OCI-LY1 (cell line): ENCODE results near the gene FKBP10.

Experiments
- H2AFZ ChIP-seq: fragments of 200-600 bp; sonication (generic), shearing (Covaris generic); 2 replicates; pipeline ENCODE4 v1.6.0; 2014; ENCODE audit warnings: antibody characterized with exemption, mild to moderate bottlenecking, low read length
- H3F3A ChIP-seq: fragments of 200-600 bp; sonication (generic), shearing (Covaris generic); 2 replicates; pipeline ENCODE4 v1.6.0; 2014; ENCODE audit warnings: mild to moderate bottlenecking, antibody characterized with exemption, low read length, moderate library complexity; ENCODE audit not compliant: insufficient read depth
- H3K27ac ChIP-seq: fragments of 200-600 bp; sonication (generic); 2 replicates; pipeline ENCODE4 v1.5.1; 2014; ENCODE audit warnings: low read length, mixed run types, mild to moderate bottlenecking, low read depth; ENCODE audit not compliant: poor library complexity, severe bottlenecking
- H3K27me3 ChIP-seq: fragments of 200-600 bp; sonication (generic); 2 replicates; pipeline ENCODE4 v1.6.0; 2014; ENCODE audit warnings: antibody characterized with exemption, mild to moderate bottlenecking, low read length, moderate library complexity; ENCODE audit not compliant: insufficient read depth
- H3K36me3 ChIP-seq: fragments of 200-600 bp; sonication (generic); 2 replicates; pipeline ENCODE4 v1.6.1; 2014; ENCODE audit warnings: mild to moderate bottlenecking, antibody characterized with exemption, low read length, moderate library complexity, mixed read lengths; ENCODE audit not compliant: insufficient read depth
- H3K4me1 ChIP-seq: fragments of 200-600 bp; sonication (generic); 2 replicates; pipeline ENCODE4 v1.5.1; 2014; ENCODE audit warnings: mild to moderate bottlenecking, low read length, moderate library complexity; ENCODE audit not compliant: insufficient read depth, severe bottlenecking
- H3K4me2 ChIP-seq: fragments of 200-600 bp; sonication (generic), shearing (Covaris generic); 2 replicates; pipeline ENCODE4 v1.6.1; 2014; ENCODE audit warnings: low read length
- H3K4me3 ChIP-seq: fragments of 200-600 bp; sonication (generic); 2 replicates; pipeline ENCODE4 v1.5.1; 2014; ENCODE audit warnings: low read length, low read depth, mild to moderate bottlenecking, mixed read lengths; ENCODE audit not compliant: poor library complexity, severe bottlenecking
- H3K79me2 ChIP-seq: fragments of 200-600 bp; shearing (Covaris generic); 2 replicates; pipeline ENCODE4 v1.6.1; 2016; ENCODE audit warnings: mixed run types, low read length, mixed read lengths; ENCODE audit not compliant: insufficient read depth
- H3K9ac ChIP-seq: fragments of 200-600 bp; sonication (generic), shearing (Covaris generic); 2 replicates; pipeline ENCODE4 v1.6.1; 2014; ENCODE audit warnings: mild to moderate bottlenecking, low read length, mixed read lengths
- H3K9me2 ChIP-seq: fragments of 200-600 bp; sonication (generic), shearing (Covaris generic); 2 replicates; pipeline ENCODE4 v1.6.1; 2014; ENCODE audit warnings: low read depth, mild to moderate bottlenecking, low read length, mixed read lengths
- H3K9me3 ChIP-seq: fragments of 200-600 bp; shearing (Covaris generic); 2 replicates; pipeline ENCODE4 v1.6.1; 2014; ENCODE audit warnings: low read length, mixed read lengths
- H4K20me1 ChIP-seq: fragments of 200-600 bp; sonication (generic), shearing (Covaris generic); 2 replicates; pipeline ENCODE4 v1.6.0; 2016; ENCODE audit warnings: mild to moderate bottlenecking, low read length; ENCODE audit not compliant: insufficient read depth
- CTCF ChIP-seq: fragments of 200-600 bp; sonication (generic), shearing (Covaris generic); IDR thresholded peaks from 2 replicates; pipeline ENCODE4 v1.5.1; 2017; ENCODE audit warnings: mild to moderate bottlenecking, antibody characterized with exemption, low read length, moderate library complexity, mixed read lengths
- EZH2 ChIP-seq: fragments of 200-600 bp; sonication (generic), shearing (Covaris generic); IDR thresholded peaks from 2 replicates; pipeline ENCODE4 v1.8.0; 2017; ENCODE audit warnings: borderline replicate concordance, mixed run types, mild to moderate bottlenecking, antibody characterized with exemption, low read length, moderate library complexity, mixed read lengths

The FKBP10 gene

GRCh38 chr17:41871789-41872188, 59.0 kb downstream of the FKBP10 start:
- Histone ChIP-seq H3K27me3 (no peaks in the 10 kb centered on the region), H2AFZ (no peak overlapping the region), H3K9me3 (no peaks in the 10 kb centered on the region), H3K4me2 (no peak overlapping the region), H3K9me2 (no peaks in the 10 kb centered on the region), H3K79me2 (no peaks in the 10 kb centered on the region), H4K20me1 (no peaks in the 10 kb centered on the region), H3F3A (no peaks in the 10 kb centered on the region; the same call in 1 of the 2 replicates), H3K36me3 (peaks cover 80% of the 10 kb centered on the region), H3K27ac (no peak overlapping the region), H3K4me1 (no peaks in the 10 kb centered on the region), H3K9ac (no peak overlapping the region), H3K4me3 (no peak overlapping the region)
- no peak for TF ChIP-seq EZH2
- TF ChIP-seq CTCF, result no peak
